Measurements from ENCODE around the gene YTHDC2. TPM values are rescaled to one million over a fixed set of nuclear protein-coding genes. Genes with fewer than 3 reads are reported as not detected.
A peak's percentile ranks its signal among the peaks of the same experiment; 100 is the strongest.

YTHDC2 gene
- total RNA-seq, 1 experiment from 2014 or later: 24.6 TPM

- Mint-ChIP-seq H3K9me3 (ENCODE audit: unreplicated experiment) (no peaks in the 10 kb centered on the region), H3K4me1 (ENCODE audit: insufficient read depth, unreplicated experiment) (peaks cover 40% of the 10 kb centered on the region), H3K4me3 (ENCODE audit: unreplicated experiment) (peak overlapping the region; percentile 89), H3K36me3 (ENCODE audit: insufficient read depth, unreplicated experiment) (peaks cover 15% of the 10 kb centered on the region), H3K27ac (ENCODE audit: low read depth, unreplicated experiment) (peak overlapping the region; percentile 91), H3K27me3 (ENCODE audit: insufficient read depth, unreplicated experiment) (no peaks in the 10 kb centered on the region)
- DNase-seq (ENCODE audit: unreplicated experiment): no peak
- ChIA-PET CTCF (interaction anchor here (0.6 to 9.0 kb wide), 9 partner anchors 17 to 593 kb away, joined by 3 to 109 read pairs (median 5); partner anchors contain the start of gene REEP5), POLR2A (interaction anchor here (0.5 to 5.2 kb wide), 9 partner anchors 9 to 538 kb away, joined by 3 to 37 read pairs (median 7); partner anchors contain the start of genes DCP2 and MCC)
- BruUV-seq (replicated peaks): no TSS peak
- TF ChIP-seq CTCF (IDR thresholded peaks at IDR 0.05; ENCODE audit: unreplicated experiment): no peak
- intact Hi-C loops (cut with micrococcal nuclease): loop anchor here (1.0 to 5.0 kb wide), 5 partner anchors 92 to 962 kb away; partner anchors contain the start of gene DCP2
These were observed 768 bp downstream of the YTHDC2 start for GRCh38 chr5:113514289-113514635.

GRCh38 chr5:113518884-113519283 is 5.4 kb downstream of the YTHDC2 start:
- BruUV-seq (replicated peaks): no TSS peak

GRCh38 chr5:113519412-113519811 is 5.9 kb downstream of the YTHDC2 start:
- no peak for TF ChIP-seq CTCF (IDR thresholded peaks at IDR 0.05; ENCODE audit: unreplicated experiment)
- Mint-ChIP-seq H3K36me3 (ENCODE audit: insufficient read depth, unreplicated experiment) (peaks cover 24% of the 10 kb centered on the region), H3K4me3 (ENCODE audit: unreplicated experiment) (no peak overlapping the region), H3K27me3 (ENCODE audit: insufficient read depth, unreplicated experiment) (no peaks in the 10 kb centered on the region), H3K4me1 (ENCODE audit: insufficient read depth, unreplicated experiment) (peaks cover 32% of the 10 kb centered on the region), H3K9me3 (ENCODE audit: unreplicated experiment) (no peaks in the 10 kb centered on the region), H3K27ac (ENCODE audit: low read depth, unreplicated experiment) (no peak overlapping the region)
- ChIA-PET POLR2A (no interaction called here), CTCF (interaction anchor here (0.6 kb wide), 1 partner anchor 183 kb away, joined by 3 read pairs; no protein-coding TSS in a partner anchor)
- BruUV-seq (replicated peaks): no TSS peak
- intact Hi-C loops (cut with micrococcal nuclease): no loop called here
- no peak for DNase-seq (ENCODE audit: unreplicated experiment)

More at GRCh38 chr5:113518884-113519283, 5.4 kb downstream of the YTHDC2 start:
- no peaks in the 10 kb centered on the region for H3K9me3 Mint-ChIP-seq (ENCODE audit: unreplicated experiment)
- TF ChIP-seq CTCF (IDR thresholded peaks at IDR 0.05; ENCODE audit: unreplicated experiment): no peak
- H3K4me3 Mint-ChIP-seq (ENCODE audit: unreplicated experiment): no peak overlapping the region
- no peaks in the 10 kb centered on the region for H3K27me3 Mint-ChIP-seq (ENCODE audit: insufficient read depth, unreplicated experiment)
- DNase-seq (ENCODE audit: unreplicated experiment): no peak
- peaks cover 24% of the 10 kb centered on the region for H3K36me3 Mint-ChIP-seq (ENCODE audit: insufficient read depth, unreplicated experiment)
- POLR2A ChIA-PET: interaction anchor here (0.7 kb wide), 1 partner anchor 1224 kb away, joined by 3 read pairs; no protein-coding TSS in a partner anchor
- CTCF ChIA-PET: interaction anchor here (0.7 kb wide), 2 partner anchors 130 to 181 kb away, joined by 4 to 6 read pairs; no protein-coding TSS in a partner anchor
- intact Hi-C loops (cut with micrococcal nuclease): no loop called here
- peaks cover 35% of the 10 kb centered on the region for H3K4me1 Mint-ChIP-seq (ENCODE audit: insufficient read depth, unreplicated experiment)
- H3K27ac Mint-ChIP-seq (ENCODE audit: low read depth, unreplicated experiment): no peak overlapping the region

GRCh38 chr5:113520429-113520828 is 6.9 kb downstream of the YTHDC2 start:
- no peaks in the 10 kb centered on the region for H3K27me3 Mint-ChIP-seq (ENCODE audit: insufficient read depth, unreplicated experiment)
- intact Hi-C loops (cut with micrococcal nuclease): no loop called here
- ChIA-PET CTCF (interaction anchor here (1.8 kb wide), 1 partner anchor 139 kb away, joined by 5 read pairs; no protein-coding TSS in a partner anchor), POLR2A (no interaction called here)
- peaks cover 24% of the 10 kb centered on the region for H3K36me3 Mint-ChIP-seq (ENCODE audit: insufficient read depth, unreplicated experiment)
- H3K9me3 Mint-ChIP-seq (ENCODE audit: unreplicated experiment): no peaks in the 10 kb centered on the region
- no peak overlapping the region for H3K4me3 Mint-ChIP-seq (ENCODE audit: unreplicated experiment)
- no peak overlapping the region for H3K27ac Mint-ChIP-seq (ENCODE audit: low read depth, unreplicated experiment)
- DNase-seq (ENCODE audit: unreplicated experiment): peak; percentile 20
- BruUV-seq (replicated peaks): no TSS peak
- no peak for TF ChIP-seq CTCF (IDR thresholded peaks at IDR 0.05; ENCODE audit: unreplicated experiment)
- H3K4me1 Mint-ChIP-seq (ENCODE audit: insufficient read depth, unreplicated experiment): peaks cover 23% of the 10 kb centered on the region
